A549 (cell line): ENCODE measurements around the gene FUNDC1. TPM values are rescaled to one million over a fixed set of nuclear protein-coding genes. Genes with fewer than 3 reads are reported as not detected.

Experiments used
- ATAC-seq, 2 experiments: fragments of 200-7000 bp in 1 of 2; fragments of >200 bp in 1 of 2; cut with Nextera tagmentation in 1 of 2; cut with Tn5 transposase in 1 of 2; 3 replicates each; pipeline versions ENCODE4 v1.8.0 to v1.9.1; 2018 to 2020; ENCODE audit warnings: mild to moderate bottlenecking in 1 of 2, moderate library complexity in 1 of 2
- CTCF ChIA-PET: fragments of 300-600 bp; sonication (Branson Sonifier 250); formaldehyde crosslinking; extraction: SDS; loops from one replicate; lab custom pipeline; 2021; ENCODE audit warnings: antibody characterized with exemption, inconsistent platforms; lab: Yijun Ruan, JAX
- POLR2A ChIA-PET: fragments of 350-600 bp; formaldehyde crosslinking; extraction: SDS; loops from one replicate; lab custom pipeline; 2021; ENCODE audit warnings: antibody characterized with exemption, inconsistent platforms; lab: Yijun Ruan, JAX
- DNase-seq, 2 experiments: peaks; one replicate each; pipeline versions ENCODE4 v3.0.0 to v3.0.0-alpha.2; 2011 to 2016; ENCODE audit warnings: low read depth in 1 of 2, low spot score in 1 of 2
- FAIRE-seq: peaks from 2 replicates; lab custom pipeline; 2011; peaks lifted over from hg19 to GRCh38; lab: Jason Lieb, UNC
- H3K27ac ChIP-seq, 2 experiments: fragments of >200 bp; sonication (Bioruptor Twin); formaldehyde crosslinking; 3 replicates each; pipeline ENCODE4 v1.5.1; 2016 to 2017
- H3K4me1 ChIP-seq: fragments of >200 bp; sonication (Bioruptor Twin); formaldehyde crosslinking; 3 replicates; pipeline ENCODE4 v1.6.1; 2016
- H3K4me2 ChIP-seq: fragments of >200 bp; sonication (Bioruptor Twin); formaldehyde crosslinking; 3 replicates; pipeline ENCODE4 v1.6.1; 2016
- H3K4me3 ChIP-seq: fragments of >200 bp; sonication (Bioruptor Twin); formaldehyde crosslinking; 3 replicates; pipeline ENCODE4 v1.5.1; 2016
- H3K9me3 ChIP-seq: fragments of >200 bp; sonication (Bioruptor Twin); formaldehyde crosslinking; 3 replicates; pipeline ENCODE4 v1.6.1; 2016
- E2F6 ChIP-seq: IDR thresholded peaks from 2 replicates; pipeline ENCODE4 v1.6.1; 2012; ENCODE audit warnings: low read depth, borderline replicate concordance
- EP300 ChIP-seq, 2 experiments: fragments of >200 bp; sonication (Bioruptor Twin); formaldehyde crosslinking; IDR thresholded peaks; 2 replicates in 1 of 2; 3 replicates in 1 of 2; pipeline ENCODE4 v1.6.1; 2016 to 2017
- FOSB ChIP-seq: fragments of 250-450 bp; sonication (Bioruptor Pico); IDR thresholded peaks from 2 replicates; pipeline ENCODE4 v1.5.0; 2020; ENCODE audit warnings: mild to moderate bottlenecking, moderate library complexity
- FOSL2 ChIP-seq, 2 experiments: fragments of 450-650 bp in 1 of 2; fragments of >200 bp in 1 of 2; sonication (Bioruptor Twin) in 1 of 2; formaldehyde crosslinking; IDR thresholded peaks; 2 replicates each; pipeline versions ENCODE4 v1.5.0 to v1.6.1; 2016 to 2020; ENCODE audit warnings: mild to moderate bottlenecking in 1 of 2, moderate library complexity in 1 of 2
- FOXS1 ChIP-seq: fragments of 250-450 bp; sonication (Bioruptor Pico); IDR thresholded peaks from 2 replicates; pipeline ENCODE4 v1.5.0; 2020; ENCODE audit warnings: mild to moderate bottlenecking, moderate library complexity
- GATA3 ChIP-seq: IDR thresholded peaks from 2 replicates; pipeline ENCODE4 v1.6.1; 2012; ENCODE audit warnings: borderline replicate concordance
- HDAC2 ChIP-seq: fragments of 200-600 bp; sonication (generic); IDR thresholded peaks from 2 replicates; pipeline ENCODE4 v1.6.1; 2016
- HEYL ChIP-seq: fragments of 250-450 bp; sonication (Bioruptor Pico); IDR thresholded peaks from 2 replicates; pipeline ENCODE4 v1.8.0; 2021; ENCODE audit warnings: mild to moderate bottlenecking, moderate library complexity
- HOXA7 ChIP-seq: fragments of 250-450 bp; sonication (Bioruptor Pico); IDR thresholded peaks from 2 replicates; pipeline ENCODE4 v1.5.0; 2020; ENCODE audit warnings: mild to moderate bottlenecking, moderate library complexity
- JUN ChIP-seq, 2 experiments: fragments of >200 bp; sonication (Bioruptor Twin); formaldehyde crosslinking; IDR thresholded peaks; 2 replicates in 1 of 2; 3 replicates in 1 of 2; pipeline ENCODE4 v1.6.1; 2016 to 2017
- KDM5A ChIP-seq: fragments of 200-600 bp; sonication (generic); IDR thresholded peaks from 2 replicates; pipeline ENCODE4 v1.6.1; 2016; ENCODE audit warnings: antibody characterized with exemption, mild to moderate bottlenecking
- MAFK ChIP-seq: fragments of 450-650 bp; IDR thresholded peaks from 2 replicates; pipeline ENCODE4 v1.6.1; 2014; ENCODE audit not compliant: partially characterized antibody
- MAX ChIP-seq: IDR thresholded peaks from 2 replicates; pipeline ENCODE4 v1.6.1; 2012
- MYC ChIP-seq: IDR thresholded peaks from 2 replicates; pipeline ENCODE4 v1.6.1; 2012; ENCODE audit warnings: mild to moderate bottlenecking, inconsistent platforms, low read length, improper control_type of control experiment, borderline replicate concordance
- NFE2L2 ChIP-seq: fragments of 150-350 bp; conservative IDR thresholded peaks from 2 replicates; pipeline ENCODE4 v1.6.1; 2014; ENCODE audit warnings: low read length
- NPAS2 ChIP-seq: fragments of 250-450 bp; sonication (Bioruptor Pico); IDR thresholded peaks from 2 replicates; pipeline ENCODE4 v1.8.0; 2022; ENCODE audit warnings: mild to moderate bottlenecking, moderate library complexity, borderline replicate concordance
- POLR2A ChIP-seq: IDR thresholded peaks from 2 replicates; pipeline ENCODE4 v1.6.1; 2012; ENCODE audit warnings: mild to moderate bottlenecking, low read length
- POLR2AphosphoS2 ChIP-seq: conservative IDR thresholded peaks from 2 replicates; pipeline ENCODE4 v1.6.1; 2012; ENCODE audit warnings: low read length, improper control_type of control experiment, inconsistent platforms
- RCOR1 ChIP-seq: fragments of 150-350 bp; IDR thresholded peaks from 2 replicates; pipeline ENCODE4 v1.6.1; 2014; ENCODE audit warnings: antibody characterized with exemption, low read length, low read depth
- TFCP2L1 ChIP-seq: fragments of 250-450 bp; sonication (Bioruptor Pico); IDR thresholded peaks from 2 replicates; pipeline ENCODE4 v1.5.0; 2021; ENCODE audit warnings: mild to moderate bottlenecking
- WGBS: methylation state at CpG from one replicate; pipeline ENCODE4 v1.1.6; 2017; ENCODE audit errors: missing lambda C conversion rate; 5-methylcytosine and 5-hydroxymethylcytosine counted together
- polyA plus RNA-seq, 4 experiments: library from polyadenylated mRNA; depleted of rRNA in 3 of 4; stranded (reverse); fragments of >200 nt; fragmentation: RNase III in 1 of 4; extraction: RNeasy Plus Mini Kit Qiagen cat#74134 plus additional on column Dnase treatment in 1 of 4; gene quantifications; 2 replicates in 3 of 4; 3 replicates in 1 of 4; pipeline ENCODE4 v1.2.3, GENCODE V29; 2011 to 2017
- TF ChIP-seq, protein P1 (sequence below): fragments of 200-600 bp; sonication (generic); IDR thresholded peaks from 2 replicates; pipeline ENCODE4 v1.6.1; 2016; ENCODE audit warnings: antibody characterized with exemption, mild to moderate bottlenecking, moderate library complexity
- TF ChIP-seq, protein P2 (sequence below): IDR thresholded peaks from 2 replicates; pipeline ENCODE4 v1.6.1; 2012

Gene FUNDC1
- polyA plus RNA-seq, 2 of the 4 experiments (the other 2 are of a cell fraction), result 37.4 to 37.6 TPM

GRCh38 chrX:44536198-44536597 lies 6.5 kb downstream of the FUNDC1 start:
- POLR2A ChIA-PET, result no interaction called here
- 97% methylated on average over 3 of the region's 6 CpGs for WGBS

DNA sequence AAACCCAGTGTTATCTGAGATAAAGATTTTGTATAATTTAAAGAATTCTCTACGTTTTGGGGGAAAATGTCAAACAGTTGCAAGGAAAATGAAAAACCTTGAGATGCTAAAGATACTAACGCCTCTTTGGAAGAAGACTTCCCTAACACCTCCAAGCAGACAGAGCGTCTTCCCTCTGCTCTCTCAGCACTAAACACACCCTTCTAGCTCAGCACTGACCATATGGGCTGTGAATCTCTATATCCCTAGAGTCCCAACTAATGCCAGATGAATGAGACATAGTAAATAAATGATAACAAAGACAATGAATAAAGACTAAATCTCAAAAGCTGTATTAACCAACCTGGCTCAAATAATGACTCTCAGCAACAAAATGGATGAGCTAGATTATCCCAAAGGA lies 13.3 kb downstream of the FUNDC1 start:
- no peak for ATAC-seq
- no peaks in the 10 kb centered on the region for H3K4me1 ChIP-seq
- POLR2A ChIA-PET, result no interaction called here
- no peak for DNase-seq
- no peak overlapping the region for H3K4me2 ChIP-seq
- no peaks in the 10 kb centered on the region for H3K9me3 ChIP-seq
- WGBS, result 86% methylated on average over 3 of the region's 3 CpGs
- peak; percentile 78 for FAIRE-seq
- TF ChIP-seq MAX, result no peak
- TF ChIP-seq NPAS2 (CRISPR knock-in tag), result no peak
- no peak for TF ChIP-seq TFCP2L1
- TF ChIP-seq MYC, result no peak
- TF ChIP-seq MAFK, result no peak
- CTCF ChIA-PET, result no interaction called here
- H3K4me3 ChIP-seq, result no peak overlapping the region
- no peak overlapping the region for H3K27ac ChIP-seq

More at GRCh38 chrX:44536198-44536597, 6.5 kb downstream of the FUNDC1 start:
- FAIRE-seq, result peak; percentile 72
- CTCF ChIA-PET, result interaction anchor here (0.7 kb wide), 1 partner anchor 82 kb away, joined by 3 read pairs; no protein-coding TSS in a partner anchor
- no peak for TF ChIP-seq JUN (IDR thresholded peaks at IDR 0.05)
- no peak for TF ChIP-seq RCOR1
- TF ChIP-seq FOXS1 (CRISPR knock-in tag), result no peak
- no peak for TF ChIP-seq POLR2A
- TF ChIP-seq, all 56 proteins: peak for 0
- Histone ChIP-seq H3K4me2 (no peak overlapping the region), H3K9me3 (no peaks in the 10 kb centered on the region), H3K4me3 (no peak overlapping the region), H3K4me1 (peaks cover 3% of the 10 kb centered on the region; the same call in 2 of the 3 replicates), H3K27ac (no peak overlapping the region)
- no peak for DNase-seq
- no peak for ATAC-seq

DNA sequence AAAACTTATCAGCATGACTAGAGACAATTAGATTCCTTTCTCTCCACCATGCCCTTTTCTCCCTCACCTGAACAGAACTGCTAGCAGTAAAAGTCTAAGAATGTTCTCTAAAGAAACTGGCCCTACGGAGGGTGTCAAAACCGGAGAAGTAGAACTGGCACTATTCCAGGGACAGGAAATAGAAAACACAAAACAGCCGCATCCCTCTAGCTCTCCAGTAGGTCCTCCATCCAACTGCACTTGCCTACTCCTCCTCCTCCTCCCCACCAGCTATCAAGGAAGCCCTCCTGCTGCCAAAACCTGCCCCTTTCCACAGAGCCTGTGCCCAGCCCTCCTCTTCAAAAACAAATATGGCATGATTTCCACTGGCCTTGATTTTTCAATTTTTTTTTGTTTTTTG lies 28.4 kb downstream of the FUNDC1 start:
- Histone ChIP-seq H3K27ac (no peak overlapping the region), H3K9me3 (no peaks in the 10 kb centered on the region), H3K4me2 (no peak overlapping the region), H3K4me1 (no peaks in the 10 kb centered on the region), H3K4me3 (no peak overlapping the region)
- ChIA-PET POLR2A (no interaction called here), CTCF (no interaction called here)
- FAIRE-seq (no peak), DNase-seq (no peak), ATAC-seq (no peak)
- 76% methylated on average over 3 of the region's 3 CpGs for WGBS
- TF ChIP-seq HEYL (CRISPR knock-in tag) (no peak), POLR2AphosphoS2 (no peak), E2F6 (no peak), POLR2A (no peak), EP300 (IDR thresholded peaks at IDR 0.05) (no peak), KDM5A (no peak), FOSB (CRISPR knock-in tag) (no peak), HOXA7 (CRISPR knock-in tag) (no peak), NFE2L2 (no peak), HDAC2 (no peak), FOSL2 (IDR thresholded peaks at IDR 0.05) (no peak), FOSL2 (CRISPR knock-in tag; IDR thresholded peaks at IDR 0.05) (no peak), GATA3 (no peak)
- TF ChIP-seq, protein P1, sequence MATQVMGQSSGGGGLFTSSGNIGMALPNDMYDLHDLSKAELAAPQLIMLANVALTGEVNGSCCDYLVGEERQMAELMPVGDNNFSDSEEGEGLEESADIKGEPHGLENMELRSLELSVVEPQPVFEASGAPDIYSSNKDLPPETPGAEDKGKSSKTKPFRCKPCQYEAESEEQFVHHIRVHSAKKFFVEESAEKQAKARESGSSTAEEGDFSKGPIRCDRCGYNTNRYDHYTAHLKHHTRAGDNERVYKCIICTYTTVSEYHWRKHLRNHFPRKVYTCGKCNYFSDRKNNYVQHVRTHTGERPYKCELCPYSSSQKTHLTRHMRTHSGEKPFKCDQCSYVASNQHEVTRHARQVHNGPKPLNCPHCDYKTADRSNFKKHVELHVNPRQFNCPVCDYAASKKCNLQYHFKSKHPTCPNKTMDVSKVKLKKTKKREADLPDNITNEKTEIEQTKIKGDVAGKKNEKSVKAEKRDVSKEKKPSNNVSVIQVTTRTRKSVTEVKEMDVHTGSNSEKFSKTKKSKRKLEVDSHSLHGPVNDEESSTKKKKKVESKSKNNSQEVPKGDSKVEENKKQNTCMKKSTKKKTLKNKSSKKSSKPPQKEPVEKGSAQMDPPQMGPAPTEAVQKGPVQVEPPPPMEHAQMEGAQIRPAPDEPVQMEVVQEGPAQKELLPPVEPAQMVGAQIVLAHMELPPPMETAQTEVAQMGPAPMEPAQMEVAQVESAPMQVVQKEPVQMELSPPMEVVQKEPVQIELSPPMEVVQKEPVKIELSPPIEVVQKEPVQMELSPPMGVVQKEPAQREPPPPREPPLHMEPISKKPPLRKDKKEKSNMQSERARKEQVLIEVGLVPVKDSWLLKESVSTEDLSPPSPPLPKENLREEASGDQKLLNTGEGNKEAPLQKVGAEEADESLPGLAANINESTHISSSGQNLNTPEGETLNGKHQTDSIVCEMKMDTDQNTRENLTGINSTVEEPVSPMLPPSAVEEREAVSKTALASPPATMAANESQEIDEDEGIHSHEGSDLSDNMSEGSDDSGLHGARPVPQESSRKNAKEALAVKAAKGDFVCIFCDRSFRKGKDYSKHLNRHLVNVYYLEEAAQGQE, result no peak
- TF ChIP-seq, protein P2, sequence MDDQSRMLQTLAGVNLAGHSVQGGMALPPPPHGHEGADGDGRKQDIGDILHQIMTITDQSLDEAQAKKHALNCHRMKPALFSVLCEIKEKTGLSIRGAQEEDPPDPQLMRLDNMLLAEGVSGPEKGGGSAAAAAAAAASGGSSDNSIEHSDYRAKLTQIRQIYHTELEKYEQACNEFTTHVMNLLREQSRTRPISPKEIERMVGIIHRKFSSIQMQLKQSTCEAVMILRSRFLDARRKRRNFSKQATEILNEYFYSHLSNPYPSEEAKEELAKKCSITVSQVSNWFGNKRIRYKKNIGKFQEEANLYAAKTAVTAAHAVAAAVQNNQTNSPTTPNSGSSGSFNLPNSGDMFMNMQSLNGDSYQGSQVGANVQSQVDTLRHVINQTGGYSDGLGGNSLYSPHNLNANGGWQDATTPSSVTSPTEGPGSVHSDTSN, result no peak
